ENCODE measurements around the gene ZNF8.

The ZNF8 gene

GRCh38 chr19:58315580-58315979, 36.8 kb downstream of the ZNF8 start:
- H3K9ac ChIP-seq (ENCODE audit: low read depth in 1 of 2, low read length in 2 of 2): no peak overlapping the region
- H3K4me3 ChIP-seq (ENCODE audit: low read depth in 1 of 2, low read length in 2 of 2): no peak overlapping the region
- H3K9me3 ChIP-seq (ENCODE audit: control insufficient read depth in 1 of 2, low read length in 2 of 2): no peaks in the 10 kb centered on the region
- H3K27ac ChIP-seq (ENCODE audit: low read depth, low read length): no peak overlapping the region
- H3K36me3 ChIP-seq (ENCODE audit: control insufficient read depth in 1 of 2, insufficient read depth in 2 of 2, low read length in 2 of 2): peaks cover 31 to 59% of the 10 kb centered on the region in 2 donors
- H3K4me1 ChIP-seq (ENCODE audit: control insufficient read depth in 1 of 2, insufficient read depth in 2 of 2, low read length in 2 of 2): no peaks in the 10 kb centered on the region
- no peaks in the 10 kb centered on the region for H3K27me3 ChIP-seq (ENCODE audit: control insufficient read depth in 1 of 2, insufficient read depth in 2 of 2, low read length in 2 of 2)

- Histone ChIP-seq H3K9me3 (ENCODE audit: control insufficient read depth in 1 of 2, low read length in 2 of 2) (no peaks in the 10 kb centered on the region), H3K27me3 (ENCODE audit: control insufficient read depth in 1 of 2, insufficient read depth in 2 of 2, low read length in 2 of 2) (no peaks in the 10 kb centered on the region), H3K27ac (ENCODE audit: low read depth, low read length) (no peak overlapping the region), H3K4me1 (ENCODE audit: control insufficient read depth in 1 of 2, insufficient read depth in 2 of 2, low read length in 2 of 2) (no peaks in the 10 kb centered on the region), H3K9ac (ENCODE audit: low read depth in 1 of 2, low read length in 2 of 2) (no peak overlapping the region), H3K36me3 (ENCODE audit: control insufficient read depth in 1 of 2, insufficient read depth in 2 of 2, low read length in 2 of 2) (peaks cover 16 to 50% of the 10 kb centered on the region in 2 donors), H3K4me3 (ENCODE audit: low read depth in 1 of 2, low read length in 2 of 2) (no peak overlapping the region)
These were observed 38.8 kb downstream of the ZNF8 start for GRCh38 chr19:58317476-58318072.

- peaks cover 11 to 47% of the 10 kb centered on the region in 2 donors for H3K36me3 ChIP-seq (ENCODE audit: control insufficient read depth in 1 of 2, insufficient read depth in 2 of 2, low read length in 2 of 2)
These were observed 39.5 kb downstream of the ZNF8 start for GRCh38 chr19:58318297-58318696.

GRCh38 chr19:58319241-58319640, 40.5 kb downstream of the ZNF8 start:
- H3K27me3 ChIP-seq (ENCODE audit: control insufficient read depth in 1 of 2, insufficient read depth in 2 of 2, low read length in 2 of 2): no peaks in the 10 kb centered on the region
- no peaks in the 10 kb centered on the region for H3K9me3 ChIP-seq (ENCODE audit: control insufficient read depth in 1 of 2, low read length in 2 of 2)
- no peak overlapping the region for H3K4me3 ChIP-seq (ENCODE audit: low read depth in 1 of 2, low read length in 2 of 2)
- H3K36me3 ChIP-seq (ENCODE audit: control insufficient read depth in 1 of 2, insufficient read depth in 2 of 2, low read length in 2 of 2): peaks cover 4 to 39% of the 10 kb centered on the region in 2 donors
- H3K27ac ChIP-seq (ENCODE audit: low read depth, low read length): no peak overlapping the region
- H3K4me1 ChIP-seq (ENCODE audit: control insufficient read depth in 1 of 2, insufficient read depth in 2 of 2, low read length in 2 of 2): no peaks in the 10 kb centered on the region
- H3K9ac ChIP-seq (ENCODE audit: low read depth in 1 of 2, low read length in 2 of 2): no peak overlapping the region

More at GRCh38 chr19:58318297-58318696, 39.5 kb downstream of the ZNF8 start:
- Histone ChIP-seq H3K9ac (ENCODE audit: low read depth in 1 of 2, low read length in 2 of 2) (no peak overlapping the region), H3K4me3 (ENCODE audit: low read depth in 1 of 2, low read length in 2 of 2) (no peak overlapping the region), H3K9me3 (ENCODE audit: control insufficient read depth in 1 of 2, low read length in 2 of 2) (no peaks in the 10 kb centered on the region), H3K27ac (ENCODE audit: low read depth, low read length) (no peak overlapping the region), H3K27me3 (ENCODE audit: control insufficient read depth in 1 of 2, insufficient read depth in 2 of 2, low read length in 2 of 2) (no peaks in the 10 kb centered on the region), H3K4me1 (ENCODE audit: control insufficient read depth in 1 of 2, insufficient read depth in 2 of 2, low read length in 2 of 2) (no peaks in the 10 kb centered on the region)

GRCh38 chr19:58325311-58326022, 46.7 kb downstream of the ZNF8 start:
- H3K27me3 ChIP-seq (ENCODE audit: control insufficient read depth in 1 of 2, insufficient read depth in 2 of 2, low read length in 2 of 2): no peaks in the 10 kb centered on the region
- no peaks in the 10 kb centered on the region for H3K9me3 ChIP-seq (ENCODE audit: control insufficient read depth in 1 of 2, low read length in 2 of 2)
- H3K27ac ChIP-seq (ENCODE audit: low read depth, low read length): no peak overlapping the region
- peak overlapping the region; percentile 12 to 80 for H3K9ac ChIP-seq (ENCODE audit: low read depth in 1 of 2, low read length in 2 of 2)
- H3K36me3 ChIP-seq (ENCODE audit: control insufficient read depth in 1 of 2, insufficient read depth in 2 of 2, low read length in 2 of 2): peaks cover 0 to 12% of the 10 kb centered on the region in 2 donors
- peak overlapping the region; percentile 93 to 99 for H3K4me3 ChIP-seq (ENCODE audit: low read depth in 1 of 2, low read length in 2 of 2)
- H3K4me1 ChIP-seq (ENCODE audit: control insufficient read depth in 1 of 2, insufficient read depth in 2 of 2, low read length in 2 of 2): peaks cover 19 to 23% of the 10 kb centered on the region in 2 donors

- H3K27ac ChIP-seq (ENCODE audit: low read depth, low read length): peak overlapping the region; percentile 79
- H3K36me3 ChIP-seq (ENCODE audit: control insufficient read depth in 1 of 2, insufficient read depth in 2 of 2, low read length in 2 of 2): peaks cover 0 to 10% of the 10 kb centered on the region in 2 donors
- peak overlapping the region; percentile 80 to 83 for H3K9ac ChIP-seq (ENCODE audit: low read depth in 1 of 2, low read length in 2 of 2)
- H3K4me1 ChIP-seq (ENCODE audit: control insufficient read depth in 1 of 2, insufficient read depth in 2 of 2, low read length in 2 of 2): peaks cover 19 to 23% of the 10 kb centered on the region in 2 donors
- no peaks in the 10 kb centered on the region for H3K27me3 ChIP-seq (ENCODE audit: control insufficient read depth in 1 of 2, insufficient read depth in 2 of 2, low read length in 2 of 2)
- H3K9me3 ChIP-seq (ENCODE audit: control insufficient read depth in 1 of 2, low read length in 2 of 2): no peaks in the 10 kb centered on the region
- peak overlapping the region; percentile 93 to 99 for H3K4me3 ChIP-seq (ENCODE audit: low read depth in 1 of 2, low read length in 2 of 2)
These were observed 47.8 kb downstream of the ZNF8 start for GRCh38 chr19:58326501-58326913.

- no peaks in the 10 kb centered on the region for H3K27me3 ChIP-seq (ENCODE audit: control insufficient read depth in 1 of 2, insufficient read depth in 2 of 2, low read length in 2 of 2)
- peak within 1 kb of the TSS; percentile 93 to 99 for H3K4me3 ChIP-seq (ENCODE audit: low read depth in 1 of 2, low read length in 2 of 2)
- H3K4me1 ChIP-seq (ENCODE audit: control insufficient read depth in 1 of 2, insufficient read depth in 2 of 2, low read length in 2 of 2): peaks cover 19 to 23% of the 10 kb centered on the region in 2 donors
- H3K9me3 ChIP-seq (ENCODE audit: control insufficient read depth in 1 of 2, low read length in 2 of 2): no peaks in the 10 kb centered on the region
- peak within 1 kb of the TSS; percentile 79 for H3K27ac ChIP-seq (ENCODE audit: low read depth, low read length)
- peak within 1 kb of the TSS; percentile 80 to 83 for H3K9ac ChIP-seq (ENCODE audit: low read depth in 1 of 2, low read length in 2 of 2)
- peaks cover 0 to 6% of the 10 kb centered on the region in 2 donors for H3K36me3 ChIP-seq (ENCODE audit: control insufficient read depth in 1 of 2, insufficient read depth in 2 of 2, low read length in 2 of 2)
These were observed 48.4 kb downstream of the ZNF8 start, which contains the start of gene ZSCAN22 for GRCh38 chr19:58326914-58327726. Gene ZSCAN22 (plus strand): TSS chr19:58326994. CDS start chr19:58334803, 7,809 bp downstream.

GRCh38 chr19:58328999-58329398, 50.2 kb downstream of the ZNF8 start:
- Histone ChIP-seq H3K4me3 (ENCODE audit: low read depth in 1 of 2, low read length in 2 of 2) (no peak overlapping the region), H3K36me3 (ENCODE audit: control insufficient read depth in 1 of 2, insufficient read depth in 2 of 2, low read length in 2 of 2) (no peaks in the 10 kb centered on the region), H3K27me3 (ENCODE audit: control insufficient read depth in 1 of 2, insufficient read depth in 2 of 2, low read length in 2 of 2) (no peaks in the 10 kb centered on the region), H3K27ac (ENCODE audit: low read depth, low read length) (no peak overlapping the region), H3K9ac (ENCODE audit: low read depth in 1 of 2, low read length in 2 of 2) (no peak overlapping the region), H3K4me1 (ENCODE audit: control insufficient read depth in 1 of 2, insufficient read depth in 2 of 2, low read length in 2 of 2) (peaks cover 19 to 23% of the 10 kb centered on the region in 2 donors), H3K9me3 (ENCODE audit: control insufficient read depth in 1 of 2, low read length in 2 of 2) (no peaks in the 10 kb centered on the region)

GRCh38 chr19:58330458-58330857, 51.7 kb downstream of the ZNF8 start:
- Histone ChIP-seq H3K36me3 (ENCODE audit: control insufficient read depth in 1 of 2, insufficient read depth in 2 of 2, low read length in 2 of 2) (peaks cover 0 to 10% of the 10 kb centered on the region in 2 donors), H3K4me1 (ENCODE audit: control insufficient read depth in 1 of 2, insufficient read depth in 2 of 2, low read length in 2 of 2) (peaks cover 14 to 17% of the 10 kb centered on the region in 2 donors), H3K27me3 (ENCODE audit: control insufficient read depth in 1 of 2, insufficient read depth in 2 of 2, low read length in 2 of 2) (no peaks in the 10 kb centered on the region), H3K9ac (ENCODE audit: low read depth in 1 of 2, low read length in 2 of 2) (no peak overlapping the region), H3K4me3 (ENCODE audit: low read depth in 1 of 2, low read length in 2 of 2) (no peak overlapping the region), H3K9me3 (ENCODE audit: control insufficient read depth in 1 of 2, low read length in 2 of 2) (no peaks in the 10 kb centered on the region), H3K27ac (ENCODE audit: low read depth, low read length) (no peak overlapping the region)

GRCh38 chr19:58332697-58333096, 53.9 kb downstream of the ZNF8 start:
- Histone ChIP-seq H3K9me3 (ENCODE audit: control insufficient read depth in 1 of 2, low read length in 2 of 2) (no peaks in the 10 kb centered on the region), H3K4me3 (ENCODE audit: low read depth in 1 of 2, low read length in 2 of 2) (no peak overlapping the region)

More at GRCh38 chr19:58332697-58333096, 53.9 kb downstream of the ZNF8 start:
- Histone ChIP-seq H3K27ac (ENCODE audit: low read depth, low read length) (no peak overlapping the region), H3K36me3 (ENCODE audit: control insufficient read depth in 1 of 2, insufficient read depth in 2 of 2, low read length in 2 of 2) (peaks cover 8 to 15% of the 10 kb centered on the region in 2 donors), H3K9ac (ENCODE audit: low read depth in 1 of 2, low read length in 2 of 2) (no peak overlapping the region), H3K4me1 (ENCODE audit: control insufficient read depth in 1 of 2, insufficient read depth in 2 of 2, low read length in 2 of 2) (peaks cover 6 to 9% of the 10 kb centered on the region in 2 donors), H3K27me3 (ENCODE audit: control insufficient read depth in 1 of 2, insufficient read depth in 2 of 2, low read length in 2 of 2) (no peaks in the 10 kb centered on the region)
